Measurements from ENCODE around the gene DYNLT3.

The DYNLT3 gene

GRCh38 chrX:37846934-37847732 lies at the start of gene DYNLT3:
Gene DYNLT3, minus strand, starts transcription at chrX:37847571. Its CDS starts 61 bp downstream, at chrX:37847510.
- DNase-seq, result peak; percentile 51

GRCh38 chrX:37896511-37896890 lies 49.1 kb upstream of the DYNLT3 start:
- DNase-seq, result no peak

DNA sequence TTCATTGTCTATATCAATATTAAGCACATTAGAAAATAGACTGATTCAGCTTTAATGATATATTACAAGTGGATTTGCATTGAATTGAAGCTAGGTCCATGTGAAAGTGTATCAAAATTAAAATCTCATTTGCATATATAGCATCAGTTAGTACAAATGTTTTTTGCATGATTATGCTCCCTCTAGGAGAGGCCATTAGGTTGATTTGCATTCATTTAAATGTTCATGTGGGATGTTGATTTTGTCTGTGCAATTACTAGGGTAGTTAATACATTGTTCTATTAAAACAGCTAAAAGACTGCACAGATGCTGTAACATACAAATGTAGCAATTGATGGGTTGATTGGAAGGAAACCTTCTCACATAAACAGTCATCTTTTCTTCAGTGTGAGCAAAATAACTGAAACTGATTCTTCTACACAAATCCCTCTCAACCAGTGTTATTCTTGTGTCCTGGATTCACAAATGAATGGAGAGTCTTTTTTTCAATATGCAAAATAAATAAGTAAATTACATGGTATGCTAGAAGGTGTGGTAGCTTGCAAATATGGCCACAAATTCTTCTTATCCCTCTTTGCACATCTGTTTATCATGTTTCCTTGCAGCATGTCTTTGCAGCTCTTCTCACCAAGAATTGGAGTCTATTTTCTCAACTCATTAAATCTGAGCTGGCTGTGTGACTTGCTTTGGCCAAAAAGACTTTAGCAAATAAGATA lies 48.6 kb upstream of the DYNLT3 start:
- no peak for DNase-seq

DNA sequence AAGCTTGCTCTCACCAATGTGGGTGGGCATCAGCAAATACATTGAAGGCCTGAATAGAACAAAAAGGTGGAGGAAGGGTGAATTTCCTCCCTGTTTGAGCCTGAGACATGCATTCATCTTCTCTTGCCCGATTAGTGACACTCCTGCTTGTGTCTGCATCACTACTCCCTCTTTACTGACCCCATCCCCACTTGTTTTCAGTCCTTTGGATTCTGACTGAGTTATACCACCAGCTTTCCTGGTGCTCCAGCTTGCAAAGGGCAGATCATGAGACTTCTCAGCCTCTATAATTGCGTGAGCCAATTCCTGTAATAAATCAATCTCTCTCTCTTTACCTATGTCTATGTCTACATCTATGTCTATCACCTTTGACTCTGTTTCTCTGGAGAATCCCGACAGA lies 47.4 kb upstream of the DYNLT3 start:
- no peak for DNase-seq

GRCh38 chrX:37888010-37888409 lies 40.6 kb upstream of the DYNLT3 start:
- DNase-seq, result no peak

DNA sequence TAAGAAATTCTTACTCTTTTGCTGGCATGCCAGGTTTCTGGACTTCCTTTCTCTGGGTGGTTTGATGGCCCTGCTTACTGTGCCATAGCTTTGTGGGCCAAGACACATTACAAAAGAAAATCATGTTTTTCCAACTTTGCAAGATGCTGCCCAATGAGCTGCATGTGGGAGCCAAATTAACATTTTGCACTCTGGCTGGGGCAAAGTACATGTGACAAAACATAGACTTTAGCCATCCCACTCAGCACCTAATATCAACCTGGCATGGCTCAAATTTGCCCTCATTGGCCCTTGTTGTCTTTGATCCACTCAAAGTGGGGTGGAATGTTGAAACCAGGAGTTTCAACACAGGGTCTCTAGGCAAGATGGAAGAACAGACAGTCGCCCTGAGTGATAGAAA lies 40.0 kb upstream of the DYNLT3 start:
- DNase-seq, result no peak

DNA sequence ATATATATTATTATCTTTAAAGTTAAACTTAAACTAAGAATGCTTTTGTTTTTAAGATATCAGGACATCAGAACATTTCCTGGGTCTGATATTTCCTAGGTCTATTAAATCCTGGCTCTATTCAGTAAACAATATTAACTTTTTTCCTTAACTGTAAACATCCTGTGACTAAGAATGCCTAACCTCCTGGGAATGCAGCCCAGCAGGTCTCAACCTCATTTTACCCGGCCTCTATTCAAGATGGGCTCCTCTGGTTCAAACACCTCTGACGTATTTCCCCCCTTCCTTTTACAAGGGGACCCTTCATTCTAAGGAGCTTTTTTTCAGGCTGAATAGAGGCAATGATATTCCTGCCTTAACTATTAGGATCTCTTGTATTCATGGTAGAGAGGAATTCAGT lies 35.8 kb upstream of the DYNLT3 start:
- DNase-seq, result no peak

DNA sequence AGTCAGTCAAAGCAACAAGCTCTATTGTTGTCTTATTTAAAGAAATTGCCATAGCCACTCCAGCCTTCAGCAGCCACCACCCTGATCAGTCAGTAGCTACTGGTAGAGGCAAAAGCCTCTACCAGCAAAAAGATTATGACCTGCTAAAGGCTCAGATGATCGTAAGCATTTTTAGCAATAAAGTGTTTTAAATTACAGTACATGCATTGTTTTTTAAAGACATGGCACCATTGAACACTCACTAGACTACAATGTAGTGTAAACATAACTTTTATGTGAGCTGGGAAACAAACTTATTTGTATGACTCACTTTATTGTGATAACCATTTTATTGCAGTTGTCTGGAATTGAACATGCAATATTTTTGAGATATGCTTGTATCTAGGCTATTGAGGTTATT lies 32.3 kb upstream of the DYNLT3 start:
- no peak for DNase-seq

DNA sequence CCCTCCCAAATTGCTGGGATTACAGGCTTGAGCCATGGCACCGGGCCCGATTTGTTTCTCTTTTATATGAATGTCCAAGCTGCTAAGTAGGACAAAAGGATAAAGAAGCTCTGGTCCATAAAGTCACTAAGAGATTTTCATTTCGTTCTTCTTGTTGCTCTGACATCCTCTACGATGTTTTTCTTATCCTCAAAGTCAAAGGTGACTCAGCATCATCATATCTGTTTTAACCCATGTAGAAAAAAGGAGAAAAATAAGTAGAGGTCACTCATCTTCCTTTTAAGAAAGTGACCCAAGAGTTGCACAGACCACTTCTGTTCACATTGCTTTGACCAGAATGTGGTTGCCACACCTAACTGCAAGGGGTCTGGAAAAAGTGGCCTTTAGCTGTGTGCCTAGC lies 29.3 kb upstream of the DYNLT3 start:
- DNase-seq, result no peak

DNA sequence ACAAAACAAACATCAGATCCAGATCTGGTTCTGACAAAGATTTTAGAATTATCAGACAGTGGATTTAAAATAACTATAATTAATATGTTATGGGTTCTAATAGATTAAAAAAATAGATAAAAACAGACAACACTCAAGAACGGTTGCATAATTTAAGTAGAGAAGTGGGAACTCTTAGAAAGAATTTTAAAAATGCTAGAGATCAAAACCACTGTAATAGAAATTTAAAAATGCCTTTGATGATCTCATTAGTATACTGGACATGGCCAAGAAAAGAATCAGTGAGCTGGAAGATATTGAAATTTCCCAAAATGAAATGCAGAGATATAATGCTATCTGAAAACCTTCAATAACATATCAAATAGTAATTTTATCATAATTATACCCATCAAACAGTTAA lies 28.3 kb upstream of the DYNLT3 start:
- no peak for DNase-seq

GRCh38 chrX:37873220-37873619 lies 25.8 kb upstream of the DYNLT3 start:
- DNase-seq, result no peak

- DNase-seq, result no peak
Measured at GRCh38 chrX:37872303-37872655, 24.9 kb upstream of the DYNLT3 start.

- peak; percentile 72 for DNase-seq
Measured at GRCh38 chrX:37871626-37872302, 24.4 kb upstream of the DYNLT3 start.

- DNase-seq, result no peak
Measured at GRCh38 chrX:37867536-37868153, 20.3 kb upstream of the DYNLT3 start.

DNA sequence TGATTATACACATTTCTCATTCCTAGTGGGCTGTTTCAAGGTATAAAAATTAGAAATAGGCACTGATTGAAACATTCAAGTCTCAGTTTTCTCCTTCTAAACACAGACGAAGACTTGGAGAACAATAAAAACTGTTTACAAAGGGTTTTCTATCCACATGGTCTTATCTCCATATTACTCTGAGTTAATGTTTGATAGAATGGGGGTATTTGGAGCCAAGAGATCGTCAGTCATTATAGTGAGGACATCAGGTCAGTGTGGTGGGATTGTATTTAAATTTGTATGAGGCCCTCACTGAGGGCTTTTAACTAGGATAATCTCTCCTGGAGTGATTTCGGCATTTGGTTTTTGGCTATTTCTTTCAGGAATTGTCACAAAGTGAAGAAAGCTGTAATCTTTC lies 16.4 kb upstream of the DYNLT3 start:
- no peak for DNase-seq

- DNase-seq, result no peak
Measured at GRCh38 chrX:37862851-37863250, 15.5 kb upstream of the DYNLT3 start.

DNA sequence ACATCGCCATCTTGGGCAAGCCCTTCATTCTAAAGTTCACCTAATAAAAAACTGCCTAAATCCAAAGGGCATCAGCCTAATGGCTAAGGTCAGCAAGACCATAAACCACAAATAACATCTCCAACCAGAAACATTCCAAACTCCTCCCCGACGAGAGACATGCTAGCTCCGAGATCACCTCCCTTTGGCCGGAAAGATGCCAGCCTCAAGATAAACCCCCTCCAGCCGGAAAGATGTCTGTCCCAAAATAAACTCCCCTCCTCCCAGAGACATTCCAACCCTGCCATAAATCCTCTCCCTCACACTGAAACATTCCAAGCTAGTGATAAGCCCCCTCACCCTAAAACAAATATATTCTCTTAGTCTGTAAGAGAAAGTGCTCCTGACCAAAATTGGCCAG lies 13.3 kb upstream of the DYNLT3 start:
- DNase-seq, result no peak

- no peak for DNase-seq
Measured at GRCh38 chrX:37854748-37855147, 7.4 kb upstream of the DYNLT3 start.

DNA sequence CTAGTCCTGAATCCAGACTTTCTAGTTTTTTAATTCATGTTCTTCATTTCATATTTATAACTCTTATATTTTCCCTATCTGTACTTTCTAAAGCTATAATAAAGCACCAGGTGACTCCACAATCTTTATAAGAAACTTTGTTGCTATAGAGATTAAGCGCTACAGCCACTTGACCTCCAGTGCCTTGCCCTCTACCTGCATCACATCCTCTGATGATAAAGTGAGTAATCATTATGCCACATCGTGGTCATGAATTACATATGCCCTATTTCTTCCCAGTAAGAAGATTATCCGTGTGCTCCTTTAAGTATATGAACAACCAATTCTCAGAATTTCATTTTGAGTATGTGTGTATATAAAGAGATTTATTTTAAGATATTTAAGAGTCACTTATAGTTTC lies 6.8 kb upstream of the DYNLT3 start:
- DNase-seq, result no peak

DNA sequence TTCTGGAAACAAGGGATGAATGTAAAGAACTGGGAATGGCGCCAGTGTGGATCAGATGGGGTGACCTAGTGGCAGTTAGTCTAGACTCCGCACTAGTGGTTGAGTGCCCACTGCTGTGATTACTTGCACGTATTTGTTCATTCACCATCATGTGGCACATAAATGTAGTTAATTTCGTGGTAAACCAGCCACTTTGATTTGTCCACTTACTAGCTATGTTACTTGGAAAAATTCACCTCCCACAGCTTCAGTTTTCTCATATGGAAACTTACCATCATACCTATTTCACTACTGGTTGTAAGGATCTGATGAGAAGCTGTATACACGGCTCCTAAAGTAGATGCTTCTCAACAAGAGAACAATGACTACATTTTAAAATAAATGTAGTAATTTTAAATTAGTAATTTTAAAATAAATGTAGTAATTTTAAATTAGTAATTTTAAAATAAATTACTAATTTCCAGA lies 394 bp upstream of the DYNLT3 start:
- no peak for DNase-seq

GRCh38 chrX:37846558-37846933 lies 825 bp downstream of the DYNLT3 start:
- no peak for DNase-seq

GRCh38 chrX:37846141-37846540 lies 1.2 kb downstream of the DYNLT3 start:
- DNase-seq, result no peak

DNA sequence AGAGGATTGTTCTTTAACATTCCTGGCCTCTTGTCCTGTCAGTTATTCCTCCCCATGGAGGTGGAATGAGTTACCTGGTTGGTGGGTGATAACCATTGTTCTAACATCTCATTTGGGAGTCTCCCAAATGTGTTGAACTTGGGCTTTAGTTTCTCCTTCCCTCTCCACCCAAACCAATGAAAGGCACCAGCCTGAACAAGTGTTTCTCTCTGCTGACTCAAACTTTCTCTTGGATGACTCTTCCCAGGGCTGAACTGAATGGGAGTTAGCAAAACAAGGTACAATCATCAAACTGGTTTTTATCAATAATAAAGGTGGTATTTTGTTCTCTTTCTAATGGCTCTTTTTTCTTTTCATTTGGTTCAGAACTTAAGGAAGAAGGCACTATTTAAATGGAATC lies 2.7 kb downstream of the DYNLT3 start:
- DNase-seq, result no peak

DNA sequence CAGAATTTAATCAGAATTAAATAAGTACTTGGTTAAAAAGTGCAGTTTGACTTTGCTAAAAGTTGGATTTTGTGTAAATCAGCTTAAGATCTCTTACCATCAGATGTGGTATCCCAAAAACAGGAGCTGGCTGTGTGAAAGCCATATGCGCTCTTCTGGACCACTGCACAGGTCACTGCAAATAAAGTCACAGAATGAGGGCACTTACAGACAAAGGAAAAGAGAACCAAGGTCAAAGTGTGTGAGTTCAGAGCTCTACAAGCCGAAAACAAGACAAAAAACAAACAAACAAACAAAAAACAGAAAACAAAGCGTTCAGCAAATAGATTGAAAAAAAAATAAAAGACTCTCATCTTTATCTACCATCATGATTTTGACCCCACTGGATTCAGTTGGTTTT lies 6.4 kb downstream of the DYNLT3 start:
- DNase-seq, result no peak
